Type B pancreatic cell (in vitro differentiated cells): Measurements from ENCODE around the gene HOXA7. TPM values are rescaled to one million over a fixed set of nuclear protein-coding genes. Genes with fewer than 3 reads are reported as not detected.

ENCODE experiments used
- DNase-seq: peaks from one replicate; pipeline ENCODE4 v3.0.0; 2021; ENCODE audit warnings: mixed read lengths; ENCODE audit not compliant: unreplicated experiment; ENCODE audit errors: extremely low spot score
- H3K27ac Mint-ChIP-seq: 2 replicates; pipeline ENCODE4 v1.8.0; 2021; ENCODE audit warnings: mild to moderate bottlenecking, mixed read lengths
- H3K27me3 Mint-ChIP-seq: 2 replicates; pipeline ENCODE4 v1.8.0; 2021; ENCODE audit warnings: mixed read lengths
- H3K36me3 Mint-ChIP-seq: 2 replicates; pipeline ENCODE4 v1.8.0; 2021; ENCODE audit warnings: mixed read lengths
- H3K4me1 Mint-ChIP-seq: one replicate; pipeline ENCODE4 v1.8.0; 2021; ENCODE audit warnings: mixed read lengths; ENCODE audit not compliant: unreplicated experiment
- H3K4me3 Mint-ChIP-seq: 2 replicates; pipeline ENCODE4 v1.8.0; 2021; ENCODE audit warnings: mild to moderate bottlenecking, mixed read lengths
- H3K9me3 Mint-ChIP-seq: 2 replicates; pipeline ENCODE4 v1.8.0; 2021; ENCODE audit warnings: mixed read lengths
- CTCF ChIP-seq: fragments of 200-600 bp; sonication (generic); conservative IDR thresholded peaks from 2 replicates; pipeline ENCODE4 v1.5.0; 2021; ENCODE audit warnings: antibody characterized with exemption, mild to moderate bottlenecking
- total RNA-seq: library from RNA; stranded (reverse); gene quantifications from 2 replicates; pipeline ENCODE4 v1.2.1, GENCODE V29; 2021; ENCODE audit warnings: low replicate concordance

Gene HOXA7
- total RNA-seq, 1 donor from 2014 or later, result 6.2 TPM

DNA sequence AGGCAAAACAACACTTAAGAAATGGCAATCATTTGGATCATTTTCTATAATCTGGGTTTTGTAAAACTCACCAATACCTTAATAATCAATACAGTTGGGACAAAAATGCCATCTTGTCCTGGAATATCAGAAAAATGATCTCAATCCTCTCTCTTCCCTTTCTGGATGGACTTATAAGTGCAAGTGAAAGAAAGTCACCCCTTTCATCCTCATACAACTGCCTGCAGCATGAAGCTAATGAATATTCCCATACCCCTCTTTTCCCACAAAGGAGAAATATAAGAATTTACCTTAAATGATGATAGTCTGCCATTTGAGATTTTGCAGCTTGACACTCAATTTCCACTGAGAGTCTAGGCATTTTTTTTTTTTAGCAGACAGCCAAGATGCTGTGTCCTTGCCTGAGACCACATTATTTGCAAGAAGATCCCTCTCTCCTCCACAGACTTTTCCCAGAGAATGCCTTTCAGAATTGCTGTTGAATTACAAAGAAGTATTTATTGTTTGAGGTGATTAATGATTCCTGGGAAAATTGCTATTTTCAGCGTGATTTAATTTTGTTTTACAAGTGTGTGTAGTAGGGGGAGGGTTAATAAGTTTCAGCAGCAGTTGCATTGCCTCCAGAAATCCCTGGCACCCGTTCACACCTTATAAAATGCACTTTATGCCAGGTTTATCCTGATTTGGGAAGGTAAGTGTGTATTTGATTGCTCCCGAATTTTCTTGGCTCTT lies 29.7 kb downstream of the HOXA7 start:
- Mint-ChIP-seq H3K4me3 (peak overlapping the region; percentile 91), H3K4me1 (peaks cover 61% of the 10 kb centered on the region), H3K9me3 (no peaks in the 10 kb centered on the region), H3K27ac (peak overlapping the region; percentile 99), H3K27me3 (peaks cover 43% of the 10 kb centered on the region), H3K36me3 (peaks cover 37% of the 10 kb centered on the region)
- no peak for TF ChIP-seq CTCF
- DNase-seq, result no peak

DNA sequence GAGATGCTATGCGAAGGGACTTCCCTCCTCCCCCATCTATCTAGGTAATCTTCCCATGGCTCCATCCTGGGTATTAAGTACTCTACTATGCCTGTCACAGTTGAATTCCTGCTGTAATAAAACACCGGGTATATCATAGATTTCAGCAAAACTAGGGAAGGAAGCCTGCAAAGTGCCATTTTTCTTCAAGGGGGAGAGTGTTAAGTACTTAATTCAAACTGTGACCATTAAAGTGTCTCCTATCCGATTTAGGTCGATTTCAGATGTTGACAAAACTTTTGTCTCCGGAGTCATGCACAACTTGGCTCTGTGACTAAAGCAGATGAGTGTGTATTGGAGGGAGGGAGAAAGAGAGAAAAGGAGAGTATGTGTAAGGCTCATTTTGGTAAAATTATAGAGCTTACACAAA lies 30.5 kb downstream of the HOXA7 start:
- H3K27ac Mint-ChIP-seq, result peak overlapping the region; percentile 99
- H3K27me3 Mint-ChIP-seq, result peaks cover 41% of the 10 kb centered on the region
- peaks cover 56% of the 10 kb centered on the region for H3K4me1 Mint-ChIP-seq
- TF ChIP-seq CTCF, result no peak
- no peak for DNase-seq
- peaks cover 43% of the 10 kb centered on the region for H3K36me3 Mint-ChIP-seq
- H3K4me3 Mint-ChIP-seq, result peak overlapping the region; percentile 91
- no peaks in the 10 kb centered on the region for H3K9me3 Mint-ChIP-seq

GRCh38 chr7:27124902-27125689 lies 31.4 kb downstream of the HOXA7 start:
- Mint-ChIP-seq H3K4me3 (peak overlapping the region; percentile 91), H3K27me3 (peaks cover 41% of the 10 kb centered on the region), H3K4me1 (peaks cover 63% of the 10 kb centered on the region), H3K9me3 (no peaks in the 10 kb centered on the region), H3K27ac (peak overlapping the region; percentile 99), H3K36me3 (peaks cover 43% of the 10 kb centered on the region)
- TF ChIP-seq CTCF, result no peak
- no peak for DNase-seq

DNA sequence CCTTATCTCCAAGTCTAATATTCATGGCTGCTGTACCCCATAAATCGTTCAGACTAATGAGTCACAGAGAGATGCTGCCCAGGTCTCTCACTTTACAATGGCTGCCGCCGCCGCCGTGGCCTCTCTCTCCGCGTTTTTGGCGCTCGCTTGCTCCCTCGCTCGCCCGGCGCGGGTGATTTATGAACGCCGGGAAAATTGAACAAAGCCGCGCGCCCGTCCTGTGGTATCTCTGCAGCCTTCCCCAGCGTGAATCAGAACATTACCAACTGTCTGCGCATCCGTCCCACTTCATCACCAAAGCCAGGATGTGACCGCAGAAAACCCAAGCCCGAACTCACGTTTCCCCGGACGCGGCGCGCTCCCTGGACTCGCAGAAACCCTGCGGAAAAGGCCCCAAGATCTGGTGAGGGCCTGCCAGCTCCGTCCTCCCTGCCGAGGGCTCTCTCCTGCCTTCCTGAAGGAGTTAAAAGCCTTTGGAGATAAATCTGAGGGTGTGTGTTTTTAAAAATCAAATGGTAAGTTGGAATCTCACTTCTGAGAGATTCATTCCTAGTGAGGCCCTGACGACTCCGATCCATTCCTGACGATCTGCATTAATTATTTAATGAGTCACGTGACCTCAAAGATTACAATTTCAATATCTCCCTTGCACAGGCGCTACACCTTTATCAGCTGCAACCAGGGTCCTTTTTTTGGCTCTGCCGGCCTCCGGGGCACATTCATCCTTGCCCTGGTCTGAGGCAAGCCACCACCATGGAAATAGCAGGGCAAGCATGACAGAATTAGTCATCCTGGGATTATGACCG lies 32.2 kb downstream of the HOXA7 start:
- H3K36me3 Mint-ChIP-seq, result peaks cover 46% of the 10 kb centered on the region
- H3K4me3 Mint-ChIP-seq, result peak overlapping the region; percentile 91
- no peak for TF ChIP-seq CTCF
- peak overlapping the region; percentile 99 for H3K27ac Mint-ChIP-seq
- H3K4me1 Mint-ChIP-seq, result peaks cover 71% of the 10 kb centered on the region
- H3K27me3 Mint-ChIP-seq, result peaks cover 40% of the 10 kb centered on the region
- DNase-seq, result peak; percentile 85
- no peaks in the 10 kb centered on the region for H3K9me3 Mint-ChIP-seq

GRCh38 chr7:27123477-27124053 lies 32.9 kb downstream of the HOXA7 start:
- TF ChIP-seq CTCF, result no peak
- H3K27ac Mint-ChIP-seq, result peak overlapping the region; percentile 99

More at GRCh38 chr7:27123477-27124053, 32.9 kb downstream of the HOXA7 start:
- Mint-ChIP-seq H3K36me3 (peaks cover 44% of the 10 kb centered on the region), H3K27me3 (peaks cover 38% of the 10 kb centered on the region), H3K4me3 (peak overlapping the region; percentile 91), H3K4me1 (peaks cover 70% of the 10 kb centered on the region), H3K9me3 (no peaks in the 10 kb centered on the region)
- peak; percentile 69 for DNase-seq
